Astrocyte of the hippocampus (primary cell): ENCODE data around the gene WDR54.
"Not testable (repeated sequence)": the region's sequence is repeated elsewhere in the genome, so short reads cannot be mapped to it uniquely, and the experiment has no call there.

Experiments used
- DNase-seq: peaks from one replicate; pipeline ENCODE4 v3.0.0; 2011; ENCODE audit warnings: low read depth, low spot score

Gene WDR54

GRCh38 chr2:74429487-74430451 lies 8.2 kb downstream of the WDR54 start:
- no peak for DNase-seq

- DNase-seq = no peak
Observed at GRCh38 chr2:74430502-74430901, 9.0 kb downstream of the WDR54 start.

GRCh38 chr2:74436111-74436805 lies 14.7 kb downstream of the WDR54 start:
- DNase-seq = no peak

- no peak for DNase-seq
Observed at GRCh38 chr2:74436848-74437695, 15.5 kb downstream of the WDR54 start.

- no peak for DNase-seq
Observed at GRCh38 chr2:74438248-74438647, 16.7 kb downstream of the WDR54 start.

- no peak for DNase-seq
Observed at GRCh38 chr2:74439373-74439772, 17.8 kb downstream of the WDR54 start.

- peak; percentile 67 for DNase-seq
Observed at GRCh38 chr2:74439803-74440377, 18.4 kb downstream of the WDR54 start.

- peak; percentile 92 for DNase-seq
Observed at GRCh38 chr2:74440378-74441169, 19.0 kb downstream of the WDR54 start.

GRCh38 chr2:74441170-74441689 lies 19.7 kb downstream of the WDR54 start:
- DNase-seq = no peak

- DNase-seq = peak; percentile 37
Observed at GRCh38 chr2:74441690-74442482, 20.4 kb downstream of the WDR54 start, which contains the start of gene RTKN. RTKN (minus strand) TSS chr2:74441937; CDS start chr2:74441816, 121 bp downstream.

GRCh38 chr2:74442483-74443297 lies 21.2 kb downstream of the WDR54 start:
- not testable (repeated sequence) for DNase-seq

- DNase-seq = peak; percentile 60
Observed at GRCh38 chr2:74444498-74445318, 23.2 kb downstream of the WDR54 start.

GRCh38 chr2:74447230-74447999 lies 25.9 kb downstream of the WDR54 start:
- no peak for DNase-seq

- DNase-seq = no peak
Observed at GRCh38 chr2:74448771-74449170, 27.2 kb downstream of the WDR54 start.

GRCh38 chr2:74450570-74451190 lies 29.1 kb downstream of the WDR54 start:
- no peak for DNase-seq
